HG02798 (cell line): ENCODE data around the gene POLA2.
"Not testable (repeated sequence)": the region's sequence is repeated elsewhere in the genome, so short reads cannot be mapped to it uniquely, and the experiment has no call there.

Experiments
- ATAC-seq: cut with Tn5 transposase; IDR thresholded peaks from one replicate; pipeline ENCODE4 v1.9.1; 2021; ENCODE audit warnings: mild to moderate bottlenecking; ENCODE audit not compliant: unreplicated experiment, poor library complexity

POLA2 gene

GRCh38 chr11:65261591-65262380 is at the start of gene POLA2:
Gene POLA2, plus strand, starts transcription at chr11:65261962. Its CDS starts 331 bp downstream, at chr11:65262293.
- peak; percentile 92 for ATAC-seq

DNA sequence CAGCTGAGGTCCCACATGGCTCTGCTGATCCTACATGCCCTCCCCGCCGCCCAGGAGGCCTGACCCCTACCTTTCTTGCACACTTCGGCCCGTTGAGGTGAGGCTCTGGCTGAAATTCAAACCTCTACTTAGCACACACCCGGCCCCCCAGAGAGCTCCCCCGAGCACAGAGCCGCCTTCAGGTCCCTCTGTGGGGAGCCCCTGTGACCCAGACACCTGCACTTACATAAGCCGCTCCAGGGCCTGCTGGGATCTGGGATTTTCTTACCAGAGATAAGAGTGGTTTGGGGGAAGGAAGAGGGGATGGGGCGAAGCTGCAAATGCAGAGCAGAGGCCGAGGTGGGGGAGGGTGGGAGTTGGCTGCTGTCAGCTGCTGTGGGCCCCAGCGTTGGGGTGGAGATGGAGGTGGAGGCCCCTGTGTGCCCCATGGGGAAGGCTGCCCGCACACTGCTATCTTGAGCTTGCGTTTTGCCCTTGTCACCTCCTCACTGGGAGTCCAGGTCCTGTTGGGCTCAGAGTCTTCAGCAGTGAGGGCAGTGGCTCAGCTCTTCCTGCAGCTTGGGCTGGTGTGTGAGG is 49.4 kb upstream of the POLA2 start:
- no peak for ATAC-seq

DNA sequence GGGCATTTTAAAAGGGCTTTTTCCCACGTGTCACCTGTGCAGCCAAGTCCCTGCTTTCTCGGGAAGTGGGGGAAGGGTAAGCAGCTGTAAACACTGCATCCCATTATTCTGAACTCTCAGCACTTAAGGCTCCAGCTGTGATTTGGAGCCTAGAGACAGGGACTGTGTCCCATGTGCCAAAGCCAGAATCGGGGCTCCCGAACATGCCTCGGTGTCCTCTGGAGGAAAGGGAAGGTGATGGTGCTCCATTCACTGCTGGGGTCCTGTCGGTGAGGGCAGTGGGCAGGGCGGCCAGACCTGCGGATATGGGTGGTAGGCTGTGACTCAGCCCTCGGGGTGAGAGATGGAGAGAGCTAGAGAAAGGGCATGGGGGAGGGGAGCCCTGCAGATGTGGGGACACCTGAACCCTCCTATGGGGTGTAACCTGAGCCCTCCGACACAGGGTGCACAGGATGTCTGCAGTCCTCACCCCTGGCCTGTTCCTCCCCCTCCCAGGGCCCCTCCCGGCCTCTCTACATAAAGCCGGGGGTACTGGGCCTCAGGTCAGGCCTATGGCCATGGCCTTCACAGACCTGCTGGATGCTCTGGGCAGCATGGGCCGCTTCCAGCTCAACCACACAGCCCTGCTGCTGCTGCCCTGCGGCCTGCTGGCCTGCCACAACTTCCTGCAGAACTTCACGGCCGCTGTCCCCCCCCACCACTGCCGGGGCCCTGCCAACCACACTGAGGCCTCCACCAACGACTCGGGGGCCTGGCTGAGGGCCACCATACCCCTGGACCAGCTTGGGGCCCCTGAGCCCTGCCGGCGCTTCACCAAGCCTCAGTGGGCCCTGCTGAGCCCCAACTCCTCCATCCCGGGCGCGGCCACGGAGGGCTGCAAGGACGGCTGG is 48.2 kb upstream of the POLA2 start:
- ATAC-seq = no peak

- ATAC-seq = no peak
These were observed 47.4 kb upstream of the POLA2 start for GRCh38 chr11:65214212-65214845.

- ATAC-seq = no peak
These were observed 46.2 kb upstream of the POLA2 start for GRCh38 chr11:65215441-65216076.

DNA sequence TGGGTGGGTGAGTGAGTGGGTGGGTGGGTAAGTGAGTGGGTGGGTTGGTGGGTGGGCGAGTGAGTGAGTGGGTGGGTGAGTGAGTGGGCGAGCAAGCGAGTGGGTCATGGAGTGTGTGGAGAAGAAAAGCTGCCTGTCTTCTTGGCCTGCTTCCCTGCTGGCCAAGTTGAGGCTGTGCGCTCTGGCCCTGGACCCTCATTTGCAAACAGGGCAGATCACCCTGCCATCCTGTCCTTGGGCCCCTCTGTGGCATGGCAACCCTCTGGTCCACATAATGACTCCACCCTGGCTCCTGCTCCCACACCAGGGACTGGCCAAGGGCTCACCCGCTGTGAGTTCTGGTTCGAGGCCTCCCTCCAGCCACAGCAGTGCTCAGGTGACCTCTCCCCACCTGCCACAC is 44.9 kb upstream of the POLA2 start:
- ATAC-seq = no peak

DNA sequence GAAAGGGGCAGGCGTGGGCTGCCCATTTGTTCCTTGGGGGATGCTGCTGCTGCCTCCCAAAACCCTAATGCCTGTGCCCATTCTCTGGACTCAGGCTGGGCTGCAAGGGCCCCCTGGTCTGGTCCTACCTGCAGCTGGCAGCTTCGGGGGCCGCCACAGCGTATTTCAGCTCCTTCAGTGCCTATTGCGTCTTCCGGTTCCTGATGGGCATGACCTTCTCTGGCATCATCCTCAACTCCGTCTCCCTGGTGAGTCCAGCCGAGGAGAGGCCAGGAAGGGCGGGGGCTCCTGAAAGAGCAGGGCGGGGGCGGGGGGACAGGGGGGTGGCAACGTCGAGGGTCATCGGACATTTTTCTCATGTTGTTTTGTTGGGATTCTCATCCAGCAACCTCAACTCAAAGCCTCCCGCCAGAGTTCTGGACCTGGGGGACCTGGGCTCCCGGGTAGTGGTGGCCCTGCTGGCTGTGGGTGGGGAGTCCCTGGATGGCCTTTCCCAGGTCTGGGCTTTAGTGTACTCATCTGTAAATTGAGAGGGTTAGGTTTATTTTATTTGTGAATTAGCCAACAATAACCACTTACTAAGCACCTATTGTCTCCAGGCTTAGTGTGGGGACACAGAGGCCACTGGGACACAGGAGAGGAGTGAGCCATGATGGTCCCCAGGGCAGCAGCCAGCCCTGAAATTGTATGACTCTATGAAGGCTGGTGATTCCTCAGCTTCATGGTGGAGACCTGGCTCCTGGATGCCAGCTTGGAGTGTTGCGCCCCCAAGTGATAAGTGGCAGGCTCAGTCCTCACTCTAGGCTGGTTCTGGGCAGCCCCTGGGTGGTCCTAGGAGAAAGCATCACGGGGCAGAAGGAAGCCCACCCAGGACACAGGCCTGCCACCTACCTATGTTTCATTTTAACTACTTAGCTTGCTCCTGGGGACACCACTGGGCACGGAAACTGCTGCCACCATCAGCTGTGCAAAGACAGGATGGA is 44.0 kb upstream of the POLA2 start:
- ATAC-seq = no peak

GRCh38 chr11:65218446-65218845 is 43.3 kb upstream of the POLA2 start:
- ATAC-seq = no peak

- no peak for ATAC-seq
These were observed 41.9 kb upstream of the POLA2 start for GRCh38 chr11:65219930-65220213.

GRCh38 chr11:65221026-65221425 is 40.7 kb upstream of the POLA2 start:
- no peak for ATAC-seq

GRCh38 chr11:65223011-65223410 is 38.8 kb upstream of the POLA2 start:
- no peak for ATAC-seq

DNA sequence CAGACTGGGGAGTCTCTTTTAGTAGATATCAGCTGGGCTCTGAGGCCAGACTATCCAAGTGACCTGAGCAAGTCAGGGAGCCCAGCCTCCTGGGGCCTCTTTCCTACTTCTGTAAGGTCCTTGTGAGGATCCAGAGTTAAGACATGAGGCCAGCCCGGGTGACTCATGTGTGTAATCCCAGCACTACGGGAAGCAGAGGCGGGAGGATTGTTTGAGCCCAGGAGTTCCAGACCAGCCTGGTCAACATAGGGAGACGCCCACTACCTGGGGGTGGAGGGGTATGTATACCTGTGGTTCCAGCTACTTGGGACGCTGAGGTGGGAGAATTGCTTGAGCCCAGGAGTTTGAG is 36.9 kb upstream of the POLA2 start:
- no peak for ATAC-seq

DNA sequence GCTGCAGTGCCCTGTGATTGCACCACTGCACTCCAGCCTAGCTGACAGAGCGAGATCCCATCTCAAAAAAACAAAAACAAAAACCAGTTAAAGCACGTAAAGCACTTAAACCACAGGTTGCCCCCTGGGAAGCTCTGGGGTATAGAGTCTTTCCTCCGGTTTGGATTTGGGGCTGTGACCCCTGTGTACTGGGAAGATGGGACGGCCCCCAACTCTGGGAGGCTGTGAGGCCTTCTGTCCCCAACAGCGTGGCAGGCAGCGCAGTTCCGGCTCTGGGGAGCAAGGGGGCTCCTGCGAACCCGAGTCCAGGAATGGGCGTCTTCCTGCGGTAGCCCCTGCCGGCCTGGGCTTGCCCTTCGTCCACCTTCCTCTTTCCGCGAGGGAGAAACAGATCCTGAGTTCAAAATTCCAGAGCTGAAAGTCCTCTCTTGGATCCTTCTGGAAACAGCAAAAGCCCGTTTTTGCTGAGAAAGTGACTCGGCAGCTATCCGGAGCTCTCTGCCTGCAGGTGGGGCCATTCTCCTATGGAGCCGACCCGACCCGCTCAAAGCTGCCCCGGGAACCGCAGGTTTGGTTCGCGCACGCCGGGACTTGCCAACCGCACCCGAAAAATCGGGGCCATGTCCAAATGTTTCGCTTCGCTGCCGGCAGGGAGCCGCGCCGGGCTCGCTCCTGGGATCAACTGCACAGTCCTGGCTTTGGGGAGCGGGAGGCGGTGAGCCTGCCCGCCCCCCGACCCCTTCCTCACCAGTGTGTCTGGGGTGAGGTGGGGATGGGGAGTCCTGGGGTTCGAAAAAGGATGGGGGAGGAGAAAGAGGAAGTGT is 36.3 kb upstream of the POLA2 start:
- peak; percentile 50 for ATAC-seq

- no peak for ATAC-seq
These were observed 35.7 kb upstream of the POLA2 start for GRCh38 chr11:65226103-65226442.

- ATAC-seq = no peak
These were observed 33.9 kb upstream of the POLA2 start for GRCh38 chr11:65227879-65228278.

- ATAC-seq = no peak
These were observed 25.3 kb upstream of the POLA2 start for GRCh38 chr11:65236194-65237059.

- ATAC-seq = not testable (repeated sequence)
These were observed 23.5 kb upstream of the POLA2 start for GRCh38 chr11:65238302-65238701.

GRCh38 chr11:65241134-65241533 is 20.6 kb upstream of the POLA2 start:
- no peak for ATAC-seq
